GM18508 (cell line): ENCODE data around the gene WDR88.
"Not testable (repeated sequence)": the region's sequence is repeated elsewhere in the genome, so short reads cannot be mapped to it uniquely, and the experiment has no call there.

Source experiments
- ATAC-seq: cut with Tn5 transposase; IDR thresholded peaks from one replicate; pipeline ENCODE4 v1.9.1; 2021; ENCODE audit warnings: moderate number of reproducible peaks; ENCODE audit not compliant: insufficient read depth, unreplicated experiment

The WDR88 gene

DNA sequence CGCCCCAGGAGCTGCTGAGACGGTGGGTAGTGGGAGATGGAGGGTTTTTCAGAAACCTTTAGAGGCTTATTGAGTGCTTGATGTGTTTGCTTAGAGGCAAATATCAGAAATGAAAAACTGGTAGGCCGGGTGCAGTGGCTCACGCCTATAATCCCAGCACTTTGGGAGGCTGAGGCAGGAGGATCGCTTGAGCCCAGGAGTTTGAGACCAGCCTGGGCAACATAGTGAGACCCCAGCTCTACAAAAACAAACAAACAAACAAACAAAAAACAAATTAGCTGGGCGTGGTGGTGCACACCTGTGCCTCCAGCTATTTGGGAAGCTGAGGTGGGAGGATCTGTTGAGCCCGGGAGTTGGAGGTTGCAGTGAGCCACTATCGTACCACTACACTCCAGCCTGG, 5.2 kb upstream of the WDR88 start:
- ATAC-seq, result not testable (repeated sequence)

DNA sequence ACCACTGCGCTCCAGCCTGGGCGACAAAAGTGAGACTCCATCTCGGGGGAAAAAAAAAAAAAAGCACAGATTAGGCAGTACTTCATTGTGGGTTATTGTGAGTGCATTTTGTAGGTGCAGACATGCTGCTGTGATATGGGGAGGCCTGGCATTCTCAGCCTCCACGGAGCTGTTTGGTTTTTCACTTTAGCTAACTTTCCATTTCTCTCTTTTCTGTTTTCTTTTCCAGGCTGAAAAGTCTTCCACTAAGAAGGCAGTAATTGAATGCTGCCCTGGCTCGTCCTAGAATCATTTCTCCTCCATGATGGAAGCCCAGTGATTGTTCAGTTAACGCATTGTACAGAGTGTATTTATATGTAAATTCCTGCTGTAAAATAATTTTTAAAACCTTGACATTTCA, 2.0 kb upstream of the WDR88 start:
- no peak for ATAC-seq

DNA sequence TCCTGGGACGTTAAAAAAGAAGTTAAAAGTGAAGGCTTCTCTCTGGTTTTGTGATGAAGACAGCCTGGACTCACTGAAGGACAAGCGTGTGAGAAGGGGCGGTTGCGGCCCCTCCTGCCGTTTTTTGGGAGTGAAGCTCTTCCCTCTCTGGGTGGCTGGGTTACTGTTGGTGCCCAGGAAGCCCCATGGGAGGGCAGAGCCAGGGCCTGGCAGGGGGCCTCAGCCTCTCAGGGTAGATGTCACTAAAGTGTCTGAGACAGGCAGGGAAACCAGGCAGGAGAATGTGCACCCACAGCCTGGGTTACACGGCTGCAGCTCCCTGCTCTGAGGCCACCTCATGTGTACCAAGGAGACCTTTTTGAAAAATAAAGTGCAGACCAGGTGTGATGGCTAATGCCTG, 1.5 kb upstream of the WDR88 start:
- ATAC-seq, result no peak

DNA sequence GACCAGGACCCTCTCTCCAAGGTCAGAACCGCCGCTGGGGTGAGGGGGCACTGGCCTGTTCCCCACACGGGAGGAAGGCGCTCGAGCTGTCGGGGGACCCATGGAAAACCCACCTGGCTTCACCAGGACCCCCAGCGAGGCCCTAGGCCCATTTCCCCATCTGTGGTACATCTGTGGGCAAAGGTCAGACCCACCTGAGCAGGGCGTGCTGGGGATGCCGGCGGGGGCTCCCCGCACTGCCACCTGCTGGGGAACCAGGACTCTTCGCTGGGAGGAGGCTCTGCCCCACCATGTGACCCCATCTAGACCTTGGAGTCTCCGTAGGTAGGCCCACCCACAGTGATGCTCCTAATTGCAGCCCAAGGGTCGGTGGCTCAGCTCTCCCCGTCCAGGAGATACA, 511 bp downstream of the WDR88 start:
- no peak for ATAC-seq

DNA sequence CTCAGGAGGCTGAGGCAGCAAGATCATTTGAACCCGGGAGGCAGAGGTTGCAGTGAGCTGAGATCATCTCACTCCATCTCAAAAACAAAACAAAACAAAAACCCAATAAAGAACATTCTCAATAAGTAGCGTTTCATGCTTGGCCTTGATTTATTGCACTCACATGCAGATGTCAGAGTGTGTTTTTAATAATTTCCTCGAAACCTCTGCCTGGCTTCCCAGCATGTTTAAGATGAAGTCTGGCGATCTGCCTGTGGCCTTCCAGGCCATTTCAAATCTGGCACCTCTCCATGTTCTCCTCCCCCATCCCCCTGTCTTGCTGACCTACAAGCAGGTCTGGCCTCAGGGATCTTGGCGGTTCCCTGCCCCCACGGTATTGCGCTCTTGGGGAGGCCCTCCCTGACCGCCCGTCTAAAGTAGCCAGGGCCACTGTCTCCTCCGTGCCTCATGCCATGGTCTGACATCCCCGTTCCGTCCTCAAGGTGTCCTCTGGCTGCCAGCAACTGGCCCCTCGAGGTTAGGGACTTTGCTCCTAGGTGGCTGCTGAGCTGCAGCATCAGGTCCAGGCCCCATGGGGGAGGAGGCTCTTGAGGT, 1.6 kb downstream of the WDR88 start:
- ATAC-seq, result no peak

DNA sequence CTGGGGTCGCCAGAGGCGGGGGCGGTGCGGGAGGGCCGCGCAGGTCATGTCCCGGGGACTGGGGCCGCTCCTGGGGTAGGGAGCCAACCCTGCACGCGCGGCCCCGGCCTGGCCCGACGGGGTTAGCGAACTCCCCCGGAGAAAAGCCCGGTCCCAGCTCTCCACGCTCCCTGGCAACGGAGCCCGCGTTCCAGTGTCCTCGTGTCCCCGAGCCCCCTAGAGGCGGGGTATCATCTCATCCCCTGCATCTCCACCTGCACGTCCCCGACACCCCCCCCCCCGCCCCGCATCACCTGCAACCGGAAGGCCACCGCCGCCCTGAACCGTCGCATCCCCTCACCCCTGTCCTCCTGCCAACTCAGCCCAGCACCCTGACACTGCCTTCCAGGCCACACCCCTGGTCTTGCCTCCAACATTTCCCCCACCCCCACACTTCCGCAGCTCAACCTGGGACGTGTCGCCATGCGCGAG, 2.7 kb downstream of the WDR88 start:
- no peak for ATAC-seq

DNA sequence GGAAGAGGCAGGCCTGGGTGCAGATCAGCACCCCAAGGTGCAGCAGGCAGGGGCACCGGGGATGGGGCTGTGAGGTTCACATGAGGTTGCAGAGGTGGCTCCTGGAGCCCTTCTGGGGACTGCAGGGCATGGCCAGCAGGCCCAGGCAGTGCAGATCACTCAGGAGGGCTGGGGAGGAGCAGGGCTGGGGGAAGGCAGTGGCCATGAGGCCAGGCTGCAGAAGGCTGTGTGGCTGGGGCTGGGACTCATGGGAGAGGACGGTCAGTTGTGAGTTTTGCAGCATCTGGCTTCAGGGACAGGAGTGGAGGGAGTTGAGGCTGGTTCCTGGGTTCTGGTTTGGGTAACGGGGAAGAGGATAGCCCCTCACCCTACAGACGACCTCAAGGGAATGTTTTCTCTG, 7.3 kb downstream of the WDR88 start:
- no peak for ATAC-seq

DNA sequence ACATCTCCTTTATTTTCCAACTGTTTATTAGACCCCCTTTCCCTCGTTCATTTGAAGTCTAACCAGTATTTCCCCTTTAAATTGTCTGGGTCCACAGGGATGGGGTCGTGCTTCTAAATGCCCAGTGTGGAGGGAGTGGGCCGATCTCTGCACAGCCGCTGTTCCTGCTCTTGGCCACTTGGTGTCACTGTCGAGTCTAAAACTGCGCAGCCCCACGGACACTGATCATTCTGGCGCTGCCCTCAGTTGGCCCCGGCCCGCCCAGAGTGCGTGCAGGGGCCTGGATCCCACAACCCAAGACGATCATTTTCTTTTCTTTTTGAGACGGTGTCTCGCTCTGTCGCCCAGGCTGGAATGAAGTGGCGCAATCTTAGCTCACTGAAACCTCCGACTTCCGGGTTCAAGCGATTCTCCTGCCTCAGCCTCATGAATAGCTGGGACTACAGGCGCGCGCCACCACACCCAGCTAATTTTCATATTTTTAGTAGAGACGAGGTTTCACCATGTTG, 12.0 kb downstream of the WDR88 start:
- ATAC-seq, result no peak

DNA sequence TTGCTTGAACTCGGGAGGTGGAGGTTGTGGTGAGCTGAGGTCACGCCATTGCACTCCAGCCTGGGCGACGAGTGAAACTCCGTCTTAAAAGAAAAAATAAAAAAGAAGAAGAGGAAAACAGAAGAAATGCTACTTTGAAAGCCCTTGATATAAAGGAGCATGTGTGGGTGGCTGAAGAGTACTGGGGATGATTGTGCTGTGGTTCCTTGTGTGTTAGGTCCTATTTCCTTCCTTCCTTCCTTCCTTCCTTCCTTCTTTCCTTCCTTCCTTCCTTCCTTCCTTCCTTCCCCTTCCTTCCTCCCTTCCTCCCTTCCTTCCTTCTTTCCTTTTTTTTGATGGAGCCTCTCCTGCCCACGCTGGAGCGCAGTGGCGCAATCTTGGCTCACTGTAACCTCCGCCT, 14.3 kb downstream of the WDR88 start:
- ATAC-seq, result no peak

DNA sequence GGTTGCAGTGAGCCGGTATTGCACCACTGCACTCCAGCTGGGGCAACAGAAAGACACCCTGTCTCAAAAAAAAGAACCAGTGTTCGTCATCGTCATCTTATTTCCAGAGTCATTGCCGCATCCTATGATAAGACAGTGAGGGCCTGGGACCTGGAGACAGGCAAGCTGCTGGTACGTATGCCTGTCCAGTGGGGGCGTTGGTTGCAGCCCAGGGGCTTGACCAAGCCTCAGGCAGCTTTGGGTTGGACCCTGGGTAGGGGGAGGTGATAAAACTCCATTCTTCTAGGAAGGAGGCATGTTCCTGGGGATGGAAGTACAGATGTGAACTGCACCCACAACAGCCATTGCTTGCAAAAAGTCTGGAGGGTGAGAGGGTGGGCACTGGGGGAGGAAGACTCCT, 15.6 kb downstream of the WDR88 start:
- no peak for ATAC-seq

DNA sequence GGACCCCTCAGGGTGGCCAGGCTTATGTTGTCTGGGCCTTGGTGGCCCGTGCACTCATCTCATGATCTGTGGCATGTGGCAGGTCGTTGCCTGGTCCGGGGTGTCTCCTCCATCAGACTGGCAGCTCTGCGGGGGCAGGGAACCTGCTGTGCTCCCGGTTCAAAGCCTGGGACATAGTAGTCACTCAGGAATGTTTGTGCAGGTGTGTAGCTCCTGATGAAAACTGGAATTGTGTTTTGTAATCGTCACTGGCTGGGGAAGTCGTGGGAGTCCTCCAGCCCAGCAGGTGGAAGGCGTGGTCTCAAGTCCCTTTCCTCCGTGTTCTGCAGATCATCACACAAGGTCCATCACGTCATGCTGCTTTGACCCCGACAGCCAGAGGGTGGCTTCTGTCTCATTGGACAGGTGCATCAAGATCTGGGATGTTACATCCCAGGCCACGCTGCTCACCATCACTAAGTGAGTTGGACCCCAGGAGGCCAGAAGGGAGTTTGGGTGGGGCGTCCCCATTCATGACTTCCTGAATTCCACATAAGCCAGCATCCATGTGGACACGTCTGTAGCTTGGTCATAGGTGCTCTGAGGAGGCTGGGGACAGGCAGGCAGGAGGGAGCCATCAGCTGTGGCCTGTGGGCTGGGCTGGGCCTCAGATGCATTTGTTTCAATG, 19.1 kb downstream of the WDR88 start:
- ATAC-seq, result no peak

DNA sequence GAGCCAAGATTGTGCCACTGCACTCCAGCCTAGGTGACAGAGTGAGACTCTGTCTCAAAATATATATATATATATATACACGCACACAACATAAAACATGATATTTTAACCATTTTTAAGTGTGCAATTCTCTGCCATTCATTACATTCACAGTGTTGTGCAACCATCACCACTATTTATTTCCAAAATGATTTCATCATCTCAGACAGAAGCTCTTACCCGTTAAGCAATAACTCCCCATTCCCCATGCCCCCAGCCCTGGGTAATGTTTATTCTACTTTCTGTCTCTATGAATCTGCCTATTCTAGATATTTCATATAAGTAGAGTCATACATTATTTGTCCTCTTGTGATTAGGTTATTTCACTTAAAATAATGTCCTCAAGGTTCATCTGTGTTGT, 20.3 kb downstream of the WDR88 start:
- no peak for ATAC-seq

DNA sequence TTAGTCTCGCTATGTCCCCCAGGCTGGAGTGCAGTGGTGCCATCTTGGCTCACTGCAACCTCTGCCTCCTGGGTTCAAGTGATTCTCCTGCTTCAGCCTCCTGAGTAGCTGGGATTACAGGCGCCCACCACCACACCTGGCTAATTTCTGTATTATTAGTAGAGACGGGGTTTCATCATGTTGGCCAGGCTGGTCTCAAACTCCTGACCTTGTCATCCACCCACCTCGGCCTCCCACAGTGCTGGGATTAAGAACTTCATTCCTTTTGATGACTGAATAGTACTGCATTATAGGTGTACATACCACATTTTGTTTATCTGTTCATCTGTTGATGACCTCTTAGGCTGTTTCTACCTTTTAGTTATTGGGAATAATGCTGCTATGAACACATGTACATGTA, 20.7 kb downstream of the WDR88 start:
- ATAC-seq, result not testable (repeated sequence)

DNA sequence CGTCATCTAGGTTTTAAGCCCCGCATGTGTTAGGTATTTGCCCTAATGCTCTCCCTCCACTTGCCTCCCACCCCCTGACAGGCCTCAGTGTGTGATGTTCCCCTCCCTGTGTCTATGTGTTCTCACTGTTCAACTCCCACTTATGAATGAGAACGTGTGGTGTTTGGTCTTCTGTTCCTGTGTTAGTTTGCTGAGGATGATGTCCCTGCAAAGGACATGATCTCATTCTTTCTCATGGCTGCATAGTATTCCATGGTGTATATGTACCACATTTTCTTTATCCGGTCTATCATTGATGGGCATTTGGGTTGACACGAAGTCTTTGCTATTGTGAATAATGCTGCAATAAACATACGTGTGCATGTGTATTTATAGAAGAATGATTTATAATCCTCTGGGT, 22.4 kb downstream of the WDR88 start:
- not testable (repeated sequence) for ATAC-seq

DNA sequence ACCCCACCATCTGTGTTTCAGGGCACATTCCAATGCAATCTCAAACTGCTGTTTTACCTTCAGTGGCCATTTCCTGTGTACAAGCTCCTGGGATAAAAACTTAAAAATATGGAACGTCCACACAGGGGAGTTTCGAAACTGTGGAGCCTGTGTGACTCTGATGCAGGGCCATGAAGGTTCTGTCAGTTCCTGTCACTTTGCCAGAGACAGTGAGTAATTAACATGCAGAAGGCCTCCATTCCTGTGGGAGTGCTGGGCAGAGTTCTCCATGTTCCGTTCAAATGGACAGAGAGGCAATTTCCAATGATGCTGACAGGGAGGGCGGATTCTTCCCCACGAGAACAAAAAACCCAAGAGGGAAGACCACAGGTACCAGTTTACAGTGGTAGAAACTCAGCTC, 24.4 kb downstream of the WDR88 start:
- ATAC-seq, result no peak

DNA sequence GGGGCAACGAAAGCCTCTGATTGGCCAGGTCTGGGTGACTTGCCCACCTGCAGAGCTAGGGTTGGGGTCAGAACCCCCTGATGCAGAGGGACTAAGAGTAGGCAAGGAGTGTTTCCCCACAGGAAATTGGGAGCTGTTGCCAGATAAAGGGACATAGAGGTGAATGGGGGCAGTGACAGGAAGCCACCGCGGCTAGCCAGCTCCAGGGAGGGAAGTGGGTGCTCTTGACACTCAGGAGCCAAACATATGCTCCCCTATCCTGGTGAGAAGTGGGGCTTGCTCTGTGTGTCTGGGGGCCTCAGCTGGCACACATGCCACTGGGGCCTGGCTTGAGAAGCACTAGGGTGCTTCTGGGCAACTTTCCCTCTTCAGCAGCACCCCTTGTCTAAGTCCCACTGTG, 26.0 kb downstream of the WDR88 start:
- ATAC-seq, result no peak

DNA sequence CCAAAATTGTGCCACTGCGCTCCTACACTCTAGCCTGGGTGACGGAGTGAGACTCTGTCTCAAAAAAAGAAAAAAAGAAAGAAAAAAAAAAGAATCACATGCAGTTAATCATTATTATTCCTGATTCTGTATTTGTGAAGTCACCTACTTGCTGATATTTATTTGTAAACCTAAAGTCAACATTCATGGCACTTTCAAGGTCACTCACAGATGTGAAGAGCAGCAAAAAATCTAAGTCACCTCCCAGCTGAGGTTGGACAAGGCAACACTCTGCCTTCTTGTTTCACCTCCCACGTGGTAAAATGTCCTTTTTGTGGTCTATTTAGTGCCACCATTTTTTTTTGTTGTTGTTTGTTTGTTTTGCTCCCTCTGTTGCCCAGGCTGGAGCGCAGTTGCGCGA, 26.5 kb downstream of the WDR88 start:
- no peak for ATAC-seq

DNA sequence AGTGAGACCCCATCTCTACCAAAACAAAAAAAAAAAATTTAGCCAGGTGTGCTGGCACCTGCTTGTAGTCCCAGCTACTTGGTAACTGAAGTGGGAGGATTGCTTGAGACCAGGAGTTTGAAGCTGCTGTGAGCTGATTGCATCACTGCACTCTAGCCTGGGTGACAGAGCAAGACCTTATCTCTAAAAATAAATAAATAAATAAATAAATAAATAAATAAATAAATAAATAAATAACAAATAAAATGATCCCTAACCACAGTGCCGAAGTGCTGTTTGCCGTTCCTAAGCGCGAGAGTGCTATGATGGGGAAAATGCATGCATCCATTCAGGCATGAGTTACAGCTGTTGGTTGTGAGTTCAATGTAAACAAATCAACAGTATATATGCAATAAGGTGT, 27.2 kb downstream of the WDR88 start:
- ATAC-seq, result no peak

DNA sequence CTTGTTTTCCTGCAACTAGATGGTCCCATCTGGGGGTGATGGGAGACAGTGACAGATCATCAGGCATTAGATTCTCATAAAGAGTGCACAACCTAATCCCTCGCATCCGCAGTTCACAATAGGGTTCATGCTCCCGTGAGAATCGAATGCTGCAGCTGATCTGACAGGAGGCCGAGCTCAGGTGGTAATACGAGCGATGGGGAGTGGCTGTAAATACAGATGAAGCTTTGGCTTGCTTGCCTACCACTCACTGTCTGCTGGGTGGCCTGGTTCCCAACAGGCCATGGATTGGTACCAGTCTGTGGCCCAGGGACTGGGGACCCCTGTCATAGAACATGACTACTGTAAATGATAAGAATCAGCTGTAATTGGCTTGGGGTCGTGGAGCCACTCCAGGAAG, 28.0 kb downstream of the WDR88 start:
- ATAC-seq, result no peak

DNA sequence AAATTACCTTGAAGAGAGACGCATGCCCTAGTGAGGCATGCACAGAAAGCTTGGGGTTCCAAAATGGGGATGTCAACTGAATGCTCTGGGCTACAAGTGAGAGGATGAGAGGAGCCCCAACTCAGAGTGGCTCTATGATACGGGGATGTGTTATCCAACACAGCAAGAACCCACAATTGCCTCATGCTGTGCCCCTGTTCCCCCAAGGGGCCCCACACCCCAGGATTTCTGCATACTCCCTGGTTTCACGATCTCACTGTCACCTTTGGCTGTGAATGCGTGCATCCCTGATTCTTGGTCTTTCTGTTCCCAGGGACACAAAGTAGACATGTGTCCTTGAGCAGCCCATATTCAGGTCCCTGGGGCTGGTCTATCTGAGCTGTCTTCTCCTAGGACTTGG, 29.3 kb downstream of the WDR88 start:
- no peak for ATAC-seq

DNA sequence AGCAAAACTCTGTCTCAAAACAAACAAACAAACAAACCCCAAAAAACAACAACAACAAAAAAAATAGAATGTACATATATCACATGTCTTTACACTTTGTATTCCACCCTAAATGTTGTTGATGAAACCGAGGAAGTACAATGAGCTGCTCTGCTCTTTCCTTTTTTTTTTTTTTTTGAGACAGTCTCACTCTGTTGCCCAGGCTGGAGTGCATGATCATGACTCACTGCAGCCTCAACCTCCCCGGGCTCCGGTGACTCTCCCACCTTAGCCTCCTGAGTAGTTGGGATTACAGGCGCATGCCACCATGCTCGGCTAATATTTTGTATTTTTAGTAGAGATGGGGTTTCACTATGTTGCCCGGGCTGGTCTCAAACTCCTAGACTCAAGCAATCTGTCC, 31.6 kb downstream of the WDR88 start:
- ATAC-seq, result no peak

DNA sequence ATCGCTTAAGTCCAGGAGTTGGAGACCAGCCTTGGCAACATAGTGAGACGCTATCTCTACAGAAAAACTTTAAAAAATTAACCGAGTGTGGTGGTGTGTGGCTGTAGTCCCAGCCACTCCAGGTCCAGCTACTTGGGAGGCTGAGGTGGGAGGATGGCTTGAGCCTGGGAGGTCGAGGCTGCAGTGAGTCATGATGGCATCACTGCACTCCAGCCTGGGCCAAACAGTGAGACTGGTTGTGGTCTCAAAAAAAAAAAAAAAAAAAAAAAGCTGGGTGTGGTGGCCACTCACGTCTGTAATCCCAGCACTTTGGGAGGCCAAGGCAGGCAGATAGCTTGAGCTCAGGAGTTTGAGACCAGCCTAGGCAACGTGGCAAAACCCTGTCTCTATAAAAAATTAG, 34.1 kb downstream of the WDR88 start:
- ATAC-seq, result not testable (repeated sequence)
